ENCODE results near the gene GGTLC2.
A peak's percentile ranks its signal among the peaks of the same experiment; 100 is the strongest.
"Not testable (repeated sequence)": the region's sequence is repeated elsewhere in the genome, so short reads cannot be mapped to it uniquely, and the experiment has no call there.

The GGTLC2 gene

DNA sequence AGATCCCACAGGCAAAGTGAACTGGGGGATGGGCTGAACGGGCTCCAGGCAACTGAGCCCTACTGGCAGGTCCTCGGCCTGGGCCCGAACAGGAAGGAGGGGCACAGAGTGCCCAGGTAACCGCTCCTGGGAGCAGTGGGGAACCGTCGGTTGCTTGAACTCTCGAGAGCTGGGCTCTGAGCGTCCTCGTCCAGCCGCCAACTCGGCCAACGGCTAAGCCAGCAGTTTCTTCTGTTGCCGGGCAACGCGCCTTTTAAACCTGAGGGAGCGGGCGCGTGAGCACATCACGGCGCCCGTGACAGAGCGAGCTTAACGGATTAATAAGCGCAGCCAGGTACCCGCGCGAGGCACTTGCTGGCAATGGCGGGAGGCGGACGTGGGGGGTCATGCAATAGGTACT is at the start of gene GGTLC2:
GGTLC2 (plus strand) TSS at position 301 of the 400 bp plus-strand sequence. CDS start 1,732 bp downstream, outside the sequence.
- not testable (repeated sequence) for DNase-seq

DNA sequence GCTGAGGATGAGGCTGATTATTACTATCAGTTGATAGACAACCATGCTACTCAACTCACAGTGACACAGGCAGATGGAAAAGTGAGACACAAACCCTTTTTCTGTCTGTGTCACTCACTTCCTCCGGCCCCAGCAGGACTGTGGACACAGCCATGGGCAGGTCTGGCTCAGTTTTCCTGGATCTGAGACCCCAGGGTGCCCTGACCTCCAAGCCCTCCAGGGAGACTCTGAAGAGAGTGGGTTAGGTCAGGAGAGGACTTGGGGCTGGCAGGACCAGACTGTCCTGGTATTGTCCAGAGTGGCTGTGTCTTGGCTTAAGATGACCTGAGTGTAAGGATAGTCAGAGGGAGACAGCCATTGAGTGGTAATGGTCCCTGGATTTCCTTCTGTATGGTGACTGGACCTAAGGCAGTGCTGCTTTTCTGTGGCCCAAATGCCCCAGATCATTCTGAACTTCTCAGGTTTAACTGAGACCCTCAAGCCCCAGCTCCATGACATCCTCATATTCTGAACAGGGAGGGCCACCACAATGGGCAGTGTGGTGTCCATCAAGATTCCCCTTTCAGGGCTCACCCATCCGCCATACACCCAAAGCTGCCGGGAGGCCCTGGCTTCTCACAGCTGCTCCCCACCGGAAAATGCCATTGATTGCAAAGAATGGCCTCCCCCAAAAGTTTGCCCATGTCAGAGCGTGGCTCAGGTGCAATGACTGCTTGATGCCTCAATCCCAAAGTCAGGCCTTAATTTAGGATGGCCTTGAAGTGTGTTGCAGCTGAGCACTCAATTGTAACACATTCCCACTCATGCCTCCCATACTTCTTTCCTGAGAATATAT is 49.2 kb upstream of the GGTLC2 start:
- DNase-seq, result no peak

DNA sequence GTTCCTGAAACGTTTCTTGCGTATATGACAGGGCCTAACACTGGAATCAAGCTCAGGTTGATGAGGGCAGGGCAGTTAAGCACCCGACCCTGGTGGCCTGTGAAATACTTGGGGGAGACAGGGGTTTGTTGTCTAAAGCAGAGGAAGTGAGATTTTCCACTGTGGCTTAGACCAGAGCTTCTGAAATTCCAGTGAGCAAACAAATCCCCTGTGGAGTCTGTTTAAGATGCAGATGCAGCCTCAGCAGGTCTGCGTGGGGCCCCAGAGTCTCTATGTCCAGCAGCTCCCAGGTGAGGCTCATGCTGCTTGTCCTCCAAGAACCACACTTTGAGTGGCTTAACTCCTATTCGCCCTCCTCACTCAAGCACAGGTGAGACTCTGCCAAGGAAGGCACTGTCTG is 46.3 kb upstream of the GGTLC2 start:
- no peak for DNase-seq

DNA sequence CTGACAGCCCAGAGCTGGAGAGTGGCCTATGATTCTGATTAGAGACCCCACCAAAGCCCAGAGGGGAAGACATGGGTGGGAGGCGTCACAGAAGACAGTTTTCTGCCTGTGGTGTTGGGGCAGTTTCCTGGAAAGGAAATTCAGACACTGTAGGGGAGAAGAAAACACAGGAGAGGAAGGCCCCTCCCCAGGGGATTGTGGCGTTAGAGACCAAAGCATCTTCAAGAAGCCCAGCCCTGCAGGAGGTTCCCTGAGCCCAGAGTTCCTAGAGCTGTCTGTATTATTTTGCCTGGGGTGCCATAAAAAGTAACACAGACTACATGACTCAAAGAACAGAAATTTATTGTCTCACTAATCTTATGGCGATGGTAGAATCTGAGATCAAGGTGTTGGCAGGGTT is 45.2 kb upstream of the GGTLC2 start:
- DNase-seq, result no peak

DNA sequence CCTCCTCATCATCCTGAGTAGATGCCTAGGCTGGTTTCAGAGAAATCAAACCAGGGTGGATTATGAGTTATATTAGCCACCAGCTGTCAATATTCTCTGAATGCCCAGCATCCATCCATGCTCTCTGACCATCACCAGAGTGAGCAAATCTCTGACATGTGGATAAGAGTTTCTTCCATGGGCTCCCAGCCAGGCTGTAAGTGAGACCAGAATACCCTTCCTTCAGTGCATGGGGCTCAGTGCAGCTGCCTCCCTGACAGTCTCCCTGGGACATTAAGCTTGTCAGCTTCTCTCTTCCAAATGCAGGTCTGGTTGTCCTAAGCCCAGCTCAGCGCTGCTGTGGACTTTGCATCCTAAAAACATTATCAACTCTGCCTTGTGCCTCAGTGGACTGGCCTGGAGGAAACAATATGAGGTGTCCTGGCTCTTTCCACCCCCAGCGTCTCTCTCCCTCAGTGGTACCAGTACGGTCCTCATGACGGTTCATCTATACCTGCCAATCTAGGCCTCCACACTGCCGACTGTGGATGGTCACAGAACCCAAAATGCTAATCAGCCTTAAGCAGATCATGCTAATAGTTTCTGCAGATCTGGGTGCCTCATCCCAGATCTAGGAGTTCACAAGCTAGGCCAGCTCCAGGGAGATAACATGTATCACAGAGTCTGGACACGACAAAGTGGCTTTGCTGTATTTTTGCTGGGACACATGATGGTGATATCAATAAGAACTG is 43.7 kb upstream of the GGTLC2 start:
- no peak for DNase-seq

DNA sequence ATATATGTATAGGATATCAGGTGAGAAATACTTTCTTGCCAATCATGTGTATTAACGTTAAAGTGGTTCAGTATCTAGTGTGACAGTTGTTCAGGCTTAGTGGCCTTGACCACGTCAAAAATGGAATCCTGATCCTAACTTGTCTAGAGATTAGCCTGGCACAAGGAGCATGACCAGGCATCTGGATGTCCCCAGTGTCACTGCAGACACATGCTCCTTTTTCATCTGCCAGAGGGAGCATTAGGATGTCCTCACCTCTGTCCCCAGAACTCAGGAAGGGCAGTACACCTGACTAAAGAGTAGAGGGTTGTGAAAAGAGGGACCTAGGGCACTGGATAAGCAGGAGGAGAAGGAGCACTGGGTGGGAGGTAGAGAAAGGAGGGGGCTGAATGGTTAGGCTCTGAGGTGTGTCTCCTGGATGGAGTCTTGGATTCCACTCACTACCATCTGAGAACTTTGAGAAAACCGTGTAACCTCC is 40.9 kb upstream of the GGTLC2 start:
- no peak for DNase-seq

DNA sequence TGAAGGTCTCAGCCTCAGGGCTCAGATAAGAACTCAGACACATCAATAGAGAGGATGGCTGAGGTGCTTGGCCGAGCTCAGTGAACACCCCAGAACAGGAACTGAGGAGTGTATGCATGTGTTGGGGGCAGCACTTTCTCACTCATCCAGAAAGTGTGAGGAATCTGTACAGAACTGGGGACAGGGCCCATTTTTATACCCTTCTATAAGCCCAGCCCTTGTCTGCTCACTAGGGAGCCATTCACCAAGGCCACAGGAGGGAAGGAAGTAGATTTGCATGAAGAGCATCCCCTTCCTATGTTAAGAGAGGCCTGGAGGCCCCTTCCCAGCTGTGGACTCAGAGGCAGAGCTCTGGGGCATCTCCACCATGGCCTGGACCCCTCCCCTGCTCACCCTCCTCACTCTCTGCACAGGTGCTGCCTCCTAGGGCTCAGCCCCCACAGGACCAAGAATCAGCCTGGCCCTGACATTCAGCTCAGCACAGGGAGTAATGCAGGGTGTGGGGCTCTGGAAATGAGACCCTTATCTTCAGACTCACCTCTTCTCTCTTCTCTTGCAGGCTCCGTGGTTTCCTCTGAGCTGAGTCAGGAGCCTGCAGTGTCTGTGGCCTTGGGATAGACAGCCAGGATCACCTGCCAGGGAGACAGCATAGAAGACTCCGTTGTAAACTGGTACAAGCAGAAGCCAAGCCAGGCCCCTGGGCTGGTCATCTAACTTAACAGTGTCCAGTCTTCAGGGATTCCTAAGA is 39.9 kb upstream of the GGTLC2 start:
- DNase-seq, result no peak

DNA sequence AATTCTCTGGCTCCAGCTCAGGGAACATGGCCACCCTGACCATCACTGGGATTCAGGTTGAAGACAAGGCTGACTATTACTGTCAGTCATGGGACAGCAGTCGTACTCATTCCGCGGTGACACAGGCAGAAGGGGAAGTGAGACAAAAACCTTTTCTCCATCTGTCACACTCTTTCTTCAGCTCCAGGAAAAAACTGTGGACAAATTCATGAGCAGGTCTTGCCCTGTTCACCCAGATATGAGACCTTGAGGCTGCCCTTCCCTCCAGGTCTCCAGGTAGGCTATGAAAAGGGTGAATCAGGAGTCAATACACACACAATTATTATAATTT is 39.4 kb upstream of the GGTLC2 start:
- DNase-seq, result no peak

DNA sequence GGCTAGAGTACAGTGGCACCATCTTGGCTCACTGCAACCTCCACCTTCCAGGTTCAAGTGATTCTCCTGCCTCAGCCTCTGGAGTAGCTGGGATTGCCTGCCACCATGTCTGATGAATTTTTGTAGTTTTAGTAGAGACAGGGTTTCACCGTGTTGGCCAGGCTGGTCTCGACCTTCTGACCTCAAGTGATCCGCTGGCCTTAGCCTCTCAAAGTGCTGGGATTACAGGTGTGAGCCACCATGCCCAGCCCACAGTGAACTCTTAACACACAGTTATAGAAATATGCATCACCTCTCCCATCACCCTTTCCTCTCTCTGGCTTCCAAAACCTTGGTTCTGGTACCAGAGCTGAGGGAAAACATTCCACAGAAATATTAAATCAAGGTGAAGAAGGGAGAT is 36.4 kb upstream of the GGTLC2 start:
- not testable (repeated sequence) for DNase-seq

DNA sequence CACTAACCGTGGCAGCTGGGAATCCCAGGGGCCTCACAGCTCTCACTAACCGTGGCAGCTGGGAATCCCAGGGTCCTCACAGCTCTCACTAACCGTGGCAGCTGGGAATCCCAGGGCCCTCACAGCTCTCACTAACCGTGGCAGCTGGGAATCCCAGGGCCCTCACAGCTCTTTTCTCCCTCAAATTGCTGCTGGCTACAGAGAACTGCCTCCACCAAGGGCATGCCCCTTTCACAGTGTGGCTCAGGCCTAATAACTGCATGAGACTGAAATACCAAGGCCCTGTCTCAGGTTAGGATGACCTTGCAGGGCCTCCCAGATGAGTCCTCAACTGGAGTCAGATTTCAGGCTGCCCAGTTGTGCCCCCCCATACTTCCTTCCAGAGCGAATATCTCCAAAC is 35.1 kb upstream of the GGTLC2 start:
- DNase-seq, result no peak

DNA sequence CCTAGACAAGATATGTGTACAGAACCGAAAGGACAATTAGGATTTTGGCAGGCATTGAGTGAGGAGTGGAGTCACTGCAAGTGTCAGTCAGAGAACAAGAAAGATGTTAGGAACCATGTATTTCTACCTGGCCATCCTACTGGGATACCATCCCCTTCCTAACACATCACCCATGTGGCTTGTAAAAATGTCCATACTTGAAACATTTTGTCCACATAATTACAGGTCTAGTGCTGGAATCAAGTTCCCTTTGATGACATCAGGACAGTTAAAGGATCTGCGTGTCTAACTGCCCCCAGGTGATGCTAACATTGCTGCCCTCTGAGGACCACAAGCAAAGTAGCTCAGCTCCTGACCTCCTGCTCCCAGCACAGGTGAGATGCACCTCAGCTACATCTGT is 31.9 kb upstream of the GGTLC2 start:
- DNase-seq, result no peak

DNA sequence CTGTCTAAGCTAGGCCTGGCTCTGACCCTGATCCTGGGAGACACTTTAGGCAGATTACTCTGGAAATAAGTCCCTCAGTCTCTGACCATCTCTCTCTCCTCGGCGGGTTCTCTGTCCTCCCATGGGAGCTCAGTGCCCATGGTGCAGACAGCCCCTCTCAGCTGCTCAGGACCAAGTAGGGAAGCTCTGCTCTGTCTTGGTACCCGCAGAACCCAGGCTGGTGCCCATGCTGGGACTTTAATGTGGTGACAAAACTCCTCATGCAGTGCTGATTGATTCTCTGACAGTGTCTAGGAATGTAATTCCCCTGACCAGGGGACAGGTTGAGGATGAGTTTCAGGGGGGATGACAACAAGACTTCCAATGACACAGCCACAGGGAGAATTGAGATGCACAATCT is 30.3 kb upstream of the GGTLC2 start:
- no peak for DNase-seq

DNA sequence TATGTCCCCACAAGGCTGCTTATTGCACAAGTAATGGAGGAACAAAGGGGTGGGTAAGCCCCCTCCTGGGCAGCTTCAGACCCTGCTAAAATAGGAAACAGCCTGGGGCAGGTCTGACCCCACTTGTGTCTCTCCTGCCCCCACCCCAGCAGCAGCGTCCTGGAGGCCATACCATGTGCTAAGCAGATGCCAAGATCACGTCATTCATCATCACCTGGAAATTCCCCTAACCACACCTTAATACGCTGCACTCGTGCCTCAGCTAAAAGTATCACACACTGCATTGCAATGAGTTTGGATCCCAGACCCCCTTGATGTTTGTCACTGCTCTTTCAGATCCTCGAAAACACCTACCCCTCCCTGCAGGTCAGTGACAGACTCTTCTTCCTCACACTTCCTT is 27.8 kb upstream of the GGTLC2 start:
- no peak for DNase-seq

DNA sequence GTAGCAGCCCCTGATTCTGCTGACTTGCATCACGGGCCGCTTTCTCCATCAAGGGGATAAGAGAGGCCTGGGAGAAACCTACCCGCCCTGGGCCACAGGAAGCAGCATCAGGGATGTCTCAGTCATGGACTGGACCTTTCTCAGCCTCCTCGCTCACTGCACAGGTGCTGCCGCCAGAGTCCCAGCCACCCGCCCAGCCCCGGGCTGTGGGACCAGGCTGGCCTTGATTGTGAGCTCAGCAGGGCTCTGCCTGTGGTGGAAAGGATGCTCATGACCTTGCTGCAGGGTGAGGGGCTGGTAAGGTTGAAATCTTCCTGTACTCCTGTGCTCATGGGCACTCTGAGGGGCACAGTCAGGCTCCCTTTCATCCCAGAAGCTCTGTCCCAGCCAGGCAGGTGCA is 26.0 kb upstream of the GGTLC2 start:
- no peak for DNase-seq

DNA sequence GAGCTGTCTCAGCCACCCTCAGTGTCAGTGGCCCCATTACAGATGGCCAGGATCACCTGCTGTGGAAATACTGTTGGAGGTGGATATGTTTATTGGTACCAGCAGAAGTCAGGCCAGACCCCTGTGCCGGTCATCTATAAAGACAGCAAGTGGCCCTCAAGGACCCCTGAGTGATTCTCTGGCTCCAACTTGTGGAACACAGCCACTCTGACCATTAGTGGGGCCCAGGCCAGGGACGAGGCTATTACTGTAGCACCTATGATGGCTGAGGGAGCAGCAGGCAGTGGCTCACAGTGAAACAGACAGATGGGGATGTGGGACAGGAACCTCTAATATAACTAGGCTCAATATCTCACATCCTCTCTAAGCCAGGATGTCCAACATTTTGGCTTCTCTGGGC is 25.5 kb upstream of the GGTLC2 start:
- DNase-seq, result no peak

DNA sequence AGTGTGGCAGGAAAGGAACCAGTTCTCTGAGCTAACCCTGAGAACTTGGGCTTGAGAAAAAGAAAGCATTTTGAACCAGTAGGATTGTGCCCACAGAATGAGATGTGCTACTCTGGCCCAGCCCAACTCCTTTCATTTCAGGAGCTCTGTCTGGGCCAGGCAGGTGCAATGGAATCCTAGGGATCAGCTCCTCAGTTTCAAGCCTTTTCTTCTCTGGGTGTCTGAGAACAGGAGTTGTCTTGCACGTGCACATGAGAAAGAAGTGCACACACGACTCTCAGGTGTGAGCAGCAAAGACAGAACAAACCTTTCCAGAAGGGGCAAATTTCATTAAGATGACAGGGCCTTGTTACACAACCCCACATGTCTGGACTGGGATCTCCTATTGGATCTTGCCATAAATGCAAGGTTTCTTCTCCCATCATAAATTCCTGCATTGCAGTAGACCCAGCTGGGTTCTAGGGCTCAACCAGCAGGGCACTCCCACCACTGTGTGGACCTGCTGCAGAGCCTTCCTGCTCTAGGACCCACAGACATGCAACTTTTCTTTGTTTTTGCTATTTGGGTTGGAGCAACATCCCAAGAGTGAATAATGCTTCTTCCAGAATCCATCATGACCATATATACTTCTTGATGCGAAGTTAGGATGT is 24.5 kb upstream of the GGTLC2 start:
- DNase-seq, result no peak

DNA sequence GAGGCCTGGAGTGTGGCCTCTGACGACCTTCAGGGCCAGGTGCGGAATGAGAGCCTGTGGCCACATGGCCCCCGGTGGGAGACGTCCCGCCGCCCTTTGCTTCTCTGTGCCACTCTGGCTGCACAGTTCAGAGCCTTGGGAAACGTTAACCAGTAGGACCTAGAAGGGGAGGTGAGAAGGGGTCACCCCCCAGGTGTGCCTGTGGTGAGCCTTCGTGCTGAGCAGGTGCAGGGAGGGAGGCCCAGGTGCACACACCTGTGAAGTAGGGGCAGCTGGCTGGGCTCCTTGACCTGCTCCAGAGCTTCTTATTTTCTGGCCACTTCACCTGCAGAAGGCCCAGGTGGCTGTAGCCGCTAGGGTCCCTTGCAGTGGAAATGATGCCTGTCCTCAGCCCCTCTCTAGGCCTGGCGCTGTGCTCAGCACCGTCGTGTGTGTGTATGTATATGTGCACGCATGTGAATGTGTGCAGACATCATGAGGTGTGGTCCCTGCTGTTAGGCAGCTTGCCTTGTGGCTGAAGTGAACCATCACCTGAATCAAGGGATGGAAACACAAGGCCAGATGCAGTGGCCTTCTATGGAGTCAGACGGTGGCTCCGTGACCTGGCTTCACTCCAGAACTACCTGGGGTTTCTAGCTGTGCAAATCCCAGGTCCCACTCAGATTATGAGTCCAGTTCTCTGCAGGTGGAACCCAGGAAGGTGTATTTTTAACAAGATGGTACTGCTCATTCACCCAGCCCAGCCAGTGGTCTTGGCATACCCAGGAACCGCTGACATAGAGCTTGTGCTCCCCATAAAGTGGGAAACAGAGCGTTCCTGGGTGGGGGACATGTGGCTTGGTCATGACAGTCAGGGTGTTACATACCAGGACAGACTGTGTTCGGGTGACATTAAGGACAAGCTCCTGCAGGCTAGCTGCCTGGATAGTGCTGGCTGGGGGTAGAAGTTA is 15.6 kb upstream of the GGTLC2 start:
- not testable (repeated sequence) for DNase-seq

DNA sequence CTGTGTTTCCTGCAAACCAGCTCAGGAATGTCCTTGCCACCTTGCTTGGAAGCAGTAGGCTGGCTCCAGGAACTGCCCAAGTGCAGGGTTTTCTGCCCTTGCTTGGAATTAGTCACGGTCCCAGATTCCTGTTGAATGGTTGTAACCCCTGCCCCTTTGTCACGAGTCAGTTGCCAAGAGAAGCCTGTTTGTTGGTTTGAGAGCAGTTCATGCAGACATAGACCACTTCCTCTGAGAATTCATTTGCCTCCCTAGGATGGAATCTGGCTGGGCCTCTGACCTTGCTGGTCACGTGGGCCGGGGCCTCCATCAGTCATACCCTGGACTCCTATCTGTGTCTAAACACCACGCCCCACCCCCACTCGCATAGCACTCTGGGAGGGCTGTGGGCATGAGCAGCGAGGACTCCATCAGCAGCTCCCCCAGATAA is 13.2 kb upstream of the GGTLC2 start:
- DNase-seq, result not testable (repeated sequence)

DNA sequence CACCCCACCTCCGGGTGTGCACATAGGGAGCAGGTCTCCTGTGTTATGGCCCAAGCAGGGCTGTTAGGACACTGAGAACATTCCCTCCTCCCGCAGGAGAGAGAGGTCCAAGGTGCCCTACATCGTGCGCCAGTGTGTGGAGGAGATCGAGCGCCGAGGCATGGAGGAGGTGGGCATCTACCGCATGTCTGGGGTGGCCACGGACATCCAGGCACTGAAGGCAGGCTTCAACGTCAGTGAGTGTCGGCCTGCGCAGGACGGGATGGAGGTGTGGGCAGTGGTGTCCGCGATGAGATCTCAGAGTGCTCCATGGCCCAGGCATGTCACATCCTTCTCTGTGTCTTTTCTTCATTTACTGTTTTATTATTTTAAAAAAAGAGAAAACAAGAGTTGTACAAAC is 12.2 kb upstream of the GGTLC2 start:
- DNase-seq, result not testable (repeated sequence)

DNA sequence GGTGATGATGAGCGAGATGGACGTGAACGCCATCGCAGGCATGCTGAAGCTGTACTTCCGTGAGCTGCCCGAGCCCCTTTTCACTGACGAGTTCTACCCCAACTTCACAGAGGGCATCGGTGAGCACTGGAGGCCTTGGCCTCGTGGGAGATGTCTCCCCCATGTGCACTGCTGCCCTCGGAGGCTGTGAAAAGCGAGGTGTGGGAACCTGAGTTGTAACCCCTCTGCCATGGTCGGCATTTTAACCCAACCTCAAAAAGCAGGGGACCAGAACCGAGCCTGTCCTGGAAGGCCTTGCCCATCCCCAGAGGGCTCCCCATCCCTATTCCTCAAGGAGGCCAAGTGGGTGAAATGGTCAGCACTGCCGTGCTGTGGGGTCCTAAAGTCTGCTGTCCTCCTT is 10.9 kb upstream of the GGTLC2 start:
- DNase-seq, result not testable (repeated sequence)

DNA sequence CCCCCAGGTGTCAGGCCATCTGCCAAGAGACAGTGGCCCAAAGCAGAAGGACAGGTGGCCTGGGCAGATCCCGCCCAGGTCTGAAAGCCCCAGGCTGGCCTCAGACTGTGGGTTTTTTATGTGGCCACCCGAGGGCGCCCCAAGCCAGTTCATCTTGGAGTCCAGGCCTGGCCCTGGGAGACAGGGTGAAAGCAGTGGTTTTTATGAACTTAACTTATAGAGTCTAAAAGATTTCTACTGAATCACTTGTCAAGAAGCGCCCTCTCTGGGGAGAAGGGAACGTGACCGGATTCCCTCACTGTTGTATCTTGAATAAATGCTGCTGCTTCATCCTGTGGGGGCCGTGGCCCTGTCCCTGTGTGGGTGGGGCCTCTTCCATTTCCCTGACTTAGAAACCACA is 8.2 kb upstream of the GGTLC2 start:
- DNase-seq, result peak in 1 of 6 experiments; percentile 19

DNA sequence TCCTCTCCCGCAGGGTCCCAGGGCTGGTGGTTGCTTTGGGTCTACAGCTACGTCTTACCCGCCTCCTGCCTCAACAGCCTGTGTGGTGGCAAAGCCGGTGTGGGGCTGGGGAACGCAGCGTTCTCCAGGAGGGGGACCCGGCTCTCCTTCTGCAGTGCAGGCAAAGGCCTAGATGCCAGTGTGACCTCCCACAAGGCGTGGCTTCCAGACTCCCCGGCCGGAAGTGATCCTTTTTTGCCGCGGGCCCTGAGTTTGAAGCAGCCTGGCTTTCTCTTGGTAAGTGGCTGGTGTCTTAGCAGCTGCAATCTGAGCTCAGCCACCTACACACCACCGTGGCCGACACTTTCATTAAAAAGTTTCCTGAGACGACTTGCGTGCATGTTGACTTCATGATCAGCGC is 6.1 kb upstream of the GGTLC2 start:
- DNase-seq, result not testable (repeated sequence)
